PC-3 (cell line): ENCODE results near the gene CEP104. TPM values are rescaled to one million over a fixed set of nuclear protein-coding genes. Genes with fewer than 3 reads are reported as not detected.

Source experiments
- ATAC-seq: fragments of 200-7000 bp; cut with Tn5 transposase; 2 replicates; pipeline ENCODE4 v1.9.1; 2020; ENCODE audit warnings: mild to moderate bottlenecking, moderate library complexity
- BruUV-seq: library from RNA; stranded (reverse); fragments of 400-500 nt; replicated peaks from 2 replicates; lab custom pipeline; 2021; lab: Mats Ljungman, UMichigan
- CTCF ChIA-PET: fragments of 300-600 bp; sonication (Branson Sonifier 250); formaldehyde crosslinking; loops from one replicate; lab custom pipeline; 2022; ENCODE audit warnings: antibody characterized with exemption; lab: Charles Lee
- POLR2A ChIA-PET: fragments of 300-600 bp; sonication (Branson Sonifier 250); formaldehyde crosslinking; loops from one replicate; lab custom pipeline; 2022; ENCODE audit warnings: antibody characterized with exemption; ENCODE audit not compliant: unreplicated experiment; lab: Charles Lee
- DNase-seq: peaks from one replicate; pipeline ENCODE4 v3.0.0-alpha.2; 2015
- H2AFZ ChIP-seq: fragments of 300-600 bp; sonication (generic); 2 replicates; pipeline ENCODE4 v1.6.0; 2016; ENCODE audit warnings: antibody characterized with exemption, low read length
- H3F3A ChIP-seq: fragments of 300-600 bp; sonication (generic); one replicate; pipeline ENCODE4 v1.6.0; 2017; ENCODE audit warnings: antibody characterized with exemption, low read length, control low read depth, mild to moderate bottlenecking; ENCODE audit not compliant: unreplicated experiment
- H3K27ac ChIP-seq: fragments of 300-600 bp; sonication (generic); 2 replicates; pipeline ENCODE4 v1.5.1; 2016; ENCODE audit warnings: mild to moderate bottlenecking, low read length
- H3K27me3 ChIP-seq: fragments of 300-600 bp; sonication (generic); 2 replicates; pipeline ENCODE4 v1.6.1; 2016; ENCODE audit warnings: low read length, mixed read lengths
- H3K36me3 ChIP-seq: fragments of 300-600 bp; sonication (generic); 2 replicates; pipeline ENCODE4 v1.6.1; 2016; ENCODE audit warnings: low read depth, mixed run types, low read length, mixed read lengths
- H3K4me1 ChIP-seq: fragments of 300-600 bp; sonication (generic); 2 replicates; pipeline ENCODE4 v1.5.1; 2016; ENCODE audit warnings: low read length; ENCODE audit not compliant: insufficient read depth
- H3K4me2 ChIP-seq: fragments of 300-600 bp; sonication (generic); 2 replicates; pipeline ENCODE4 v1.6.0; 2016; ENCODE audit warnings: low read length
- H3K4me3 ChIP-seq: fragments of 300-600 bp; sonication (generic); 2 replicates; pipeline ENCODE4 v1.5.1; 2016; ENCODE audit warnings: mild to moderate bottlenecking, low read length, mixed read lengths
- H3K79me2 ChIP-seq: fragments of 300-600 bp; sonication (generic); 2 replicates; pipeline ENCODE4 v1.6.1; 2017; ENCODE audit warnings: low read length, mixed read lengths
- H3K9ac ChIP-seq: fragments of 300-600 bp; sonication (generic); 2 replicates; pipeline ENCODE4 v1.6.0; 2016; ENCODE audit warnings: mild to moderate bottlenecking, low read length
- H3K9me2 ChIP-seq: fragments of 300-600 bp; sonication (generic); replicated peaks from 2 replicates; pipeline ENCODE4 v1.6.1; 2016; ENCODE audit warnings: mixed run types, low read length, mixed read lengths
- H3K9me3 ChIP-seq: fragments of 300-600 bp; sonication (generic); 2 replicates; pipeline ENCODE4 v1.6.1; 2016; ENCODE audit warnings: low read length, mixed read lengths
- H4K20me1 ChIP-seq: fragments of 300-600 bp; sonication (generic); 2 replicates; pipeline ENCODE4 v1.6.1; 2016; ENCODE audit warnings: low read length, mixed read lengths
- CTCF ChIP-seq: fragments of 300-600 bp; sonication (generic); conservative IDR thresholded peaks from 2 replicates; pipeline ENCODE4 v1.5.1; 2017; ENCODE audit warnings: antibody characterized with exemption, low read depth, mild to moderate bottlenecking, low read length
- EZH2 ChIP-seq: fragments of 300-600 bp; sonication (generic); IDR thresholded peaks from one replicate; pipeline ENCODE4 v1.6.1; 2017; ENCODE audit warnings: antibody characterized with exemption, mild to moderate bottlenecking, low read length; ENCODE audit not compliant: unreplicated experiment
- EZH2phosphoT487 ChIP-seq: fragments of 300-600 bp; sonication (generic); IDR thresholded peaks from 2 replicates; pipeline ENCODE4 v1.6.1; 2018; ENCODE audit warnings: mild to moderate bottlenecking, antibody characterized with exemption, low read length, borderline replicate concordance
- intact Hi-C: fragments of 100-400 bp; cut with micrococcal nuclease; formaldehyde crosslinking; loops from 2 replicates; pipeline ENCODE4 v1.9.0; 2023
- total RNA-seq: library from RNA; depleted of rRNA; stranded (reverse); fragments of >200 nt; gene quantifications from 2 replicates; pipeline ENCODE4 v1.2.3, GENCODE V29; 2014

Gene CEP104
- total RNA-seq, 1 experiment from 2014 or later, result 64.1 TPM

DNA sequence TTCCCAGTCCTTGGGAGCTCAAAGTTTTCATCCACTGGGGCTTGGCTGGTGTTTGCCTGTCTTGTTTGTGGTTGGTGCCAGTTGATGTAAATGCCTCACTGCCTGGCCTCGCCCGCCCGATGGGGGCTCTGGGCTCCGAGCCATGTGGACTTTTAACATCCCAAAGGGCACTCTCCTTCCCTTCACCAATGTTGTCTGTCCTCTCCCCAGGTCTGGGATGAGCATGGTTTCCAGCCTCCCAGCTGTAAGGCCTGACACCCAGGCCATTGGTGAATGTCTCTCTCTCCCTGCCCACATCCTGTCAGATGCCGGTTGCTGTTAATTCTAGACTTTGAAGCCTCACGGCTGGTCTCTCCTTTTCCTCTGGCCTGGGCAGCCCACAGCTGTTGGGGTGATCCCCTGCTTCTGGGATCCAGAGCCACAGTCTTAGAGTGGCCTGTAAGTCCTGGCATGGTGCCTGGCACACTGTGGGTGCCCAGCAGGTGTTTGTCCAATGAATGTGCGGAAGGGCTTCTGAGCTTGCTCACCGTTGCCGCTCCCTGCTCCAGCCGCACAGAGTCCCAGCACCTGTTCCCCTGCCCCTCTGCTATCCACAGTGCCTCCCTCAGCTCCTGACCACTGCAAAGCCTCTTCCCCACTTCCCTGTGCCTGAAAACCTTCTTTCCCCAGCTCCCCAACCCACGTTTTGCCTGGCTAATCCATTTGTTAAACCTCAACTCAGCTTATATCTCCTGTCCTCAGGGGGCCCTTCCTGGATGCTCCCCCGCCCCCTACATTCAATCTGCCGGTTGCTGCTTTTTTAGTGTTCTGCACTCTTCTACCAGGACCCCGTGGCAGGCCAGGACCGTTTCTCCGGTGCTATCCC lies 46.4 kb upstream of the CEP104 start:
- Histone ChIP-seq H4K20me1 (peaks cover 4% of the 10 kb centered on the region), H3K9me3 (no peaks in the 10 kb centered on the region), H3K9me2 (no peaks in the 10 kb centered on the region), H3K4me2 (no peak overlapping the region), H3F3A (no peaks in the 10 kb centered on the region), H3K27ac (no peak overlapping the region), H3K27me3 (no peaks in the 10 kb centered on the region), H2AFZ (no peak overlapping the region), H3K36me3 (no peaks in the 10 kb centered on the region), H3K9ac (no peak overlapping the region), H3K79me2 (peaks cover 17% of the 10 kb centered on the region), H3K4me3 (no peak overlapping the region), H3K4me1 (peaks cover 10% of the 10 kb centered on the region)
- CTCF ChIA-PET, result interaction anchor here (0.6 kb wide), 1 partner anchor 38 kb away, joined by 10 read pairs; no protein-coding TSS in a partner anchor
- intact Hi-C loops, result loop anchor here (10.0 kb wide), 1 partner anchor 751 kb away; the partner anchor contains the start of gene AJAP1
- TF ChIP-seq EZH2phosphoT487 (no peak), EZH2 (no peak), CTCF (no peak)
- POLR2A ChIA-PET, result no interaction called here
- DNase-seq (no peak), ATAC-seq (no peak)
- BruUV-seq, result no TSS peak

DNA sequence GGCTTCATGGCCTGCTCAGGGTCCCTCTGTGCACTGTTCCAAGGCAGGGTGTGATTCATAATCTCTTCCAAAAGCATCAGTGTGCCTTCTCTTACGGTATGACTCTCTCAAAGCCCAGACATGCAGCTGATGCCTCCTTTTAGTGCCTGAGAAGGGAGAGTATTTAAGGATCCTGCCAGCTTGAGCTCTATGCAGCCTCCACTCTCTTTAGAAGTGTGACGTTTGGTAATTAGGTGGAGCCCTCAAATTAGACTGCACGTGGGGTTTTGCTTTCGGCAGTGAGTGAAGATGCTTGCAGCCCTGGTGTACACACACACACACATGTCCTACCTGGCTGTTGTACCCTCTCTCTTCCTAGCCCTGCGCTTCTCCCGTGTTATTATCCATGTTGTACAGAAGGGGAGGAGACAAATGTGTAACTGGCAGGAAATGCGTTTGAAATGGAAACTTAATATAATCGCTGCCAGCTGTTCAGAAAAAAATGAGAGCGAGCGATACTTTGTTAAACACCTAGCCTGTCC lies 45.6 kb upstream of the CEP104 start:
- Histone ChIP-seq H3K4me3 (no peak overlapping the region), H3K27me3 (no peaks in the 10 kb centered on the region), H3K9me2 (no peaks in the 10 kb centered on the region), H3K79me2 (peaks cover 24% of the 10 kb centered on the region), H3F3A (no peaks in the 10 kb centered on the region), H4K20me1 (peaks cover 9% of the 10 kb centered on the region), H3K9me3 (no peaks in the 10 kb centered on the region), H3K4me1 (peaks cover 10% of the 10 kb centered on the region), H3K27ac (no peak overlapping the region), H3K4me2 (no peak overlapping the region), H2AFZ (no peak overlapping the region), H3K36me3 (peaks cover 6% of the 10 kb centered on the region; the same call in 1 of the 2 replicates), H3K9ac (no peak overlapping the region)
- BruUV-seq, result no TSS peak
- intact Hi-C loops, result loop anchor here (10.0 kb wide), 1 partner anchor 752 kb away; the partner anchor contains the start of gene AJAP1
- no peak for DNase-seq
- TF ChIP-seq EZH2phosphoT487, result no peak
- no peak for TF ChIP-seq CTCF
- TF ChIP-seq EZH2, result no peak
- CTCF ChIA-PET, result no interaction called here
- POLR2A ChIA-PET, result no interaction called here
- ATAC-seq, result no peak
